NK-92 treated with Interleukin-12 subunit alpha and Interleukin-12 subunit beta, amount 100 ng/mL, for 24 hours (cell line): Measurements from ENCODE around the gene NDUFAF7.
"Not testable (repeated sequence)": the region's sequence is repeated elsewhere in the genome, so short reads cannot be mapped to it uniquely, and the experiment has no call there.

Experiments used
- DNase-seq: peaks from one replicate; lab custom pipeline; 2025; lab: John Stamatoyannopoulos, UW

The NDUFAF7 gene

DNA sequence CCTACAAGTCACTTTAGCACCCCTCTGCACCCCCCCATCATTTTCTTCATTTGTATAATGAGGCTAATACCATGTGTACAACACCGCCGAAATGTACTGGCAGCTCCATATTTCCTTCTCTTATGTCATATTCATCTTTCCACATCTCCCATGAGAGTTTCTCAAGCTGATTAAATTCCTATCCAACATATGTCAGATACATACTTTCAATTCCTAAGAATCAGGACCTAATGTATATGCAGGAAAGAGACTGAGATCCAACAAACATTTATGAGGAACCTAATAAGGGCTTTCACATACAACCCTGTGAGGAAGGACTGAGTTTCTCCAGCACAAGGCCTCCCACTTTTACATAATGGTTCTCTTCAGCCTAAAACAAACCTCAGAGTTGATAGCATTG, 51.3 kb downstream of the NDUFAF7 start:
- no peak for DNase-seq

- no peak for DNase-seq
Measured at GRCh38 chr2:37283207-37283606, 51.7 kb downstream of the NDUFAF7 start.

- DNase-seq, result no peak
Measured at GRCh38 chr2:37284381-37284780, 52.9 kb downstream of the NDUFAF7 start.

DNA sequence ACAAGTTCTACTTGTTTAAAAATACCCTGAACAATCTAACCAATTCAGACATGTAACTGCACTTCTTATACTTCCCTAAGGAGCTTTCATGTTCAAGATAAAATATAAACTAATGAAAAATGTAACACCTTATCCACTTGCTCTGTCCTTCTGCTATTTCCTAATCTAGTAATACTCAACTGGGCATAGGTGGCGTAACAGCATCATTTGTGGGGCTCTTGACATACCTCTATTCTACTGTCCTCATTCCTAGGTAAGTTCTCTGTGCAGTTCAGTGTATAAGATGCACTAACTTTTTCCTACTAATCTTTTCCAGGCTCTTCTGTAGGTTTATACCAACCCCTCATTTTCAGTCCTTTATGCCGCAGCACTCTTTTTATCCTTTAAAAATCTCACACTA, 56.5 kb downstream of the NDUFAF7 start:
- no peak for DNase-seq

- no peak for DNase-seq
Measured at GRCh38 chr2:37291680-37292079, 60.2 kb downstream of the NDUFAF7 start.

GRCh38 chr2:37294858-37295257, 63.4 kb downstream of the NDUFAF7 start:
- not testable (repeated sequence) for DNase-seq

DNA sequence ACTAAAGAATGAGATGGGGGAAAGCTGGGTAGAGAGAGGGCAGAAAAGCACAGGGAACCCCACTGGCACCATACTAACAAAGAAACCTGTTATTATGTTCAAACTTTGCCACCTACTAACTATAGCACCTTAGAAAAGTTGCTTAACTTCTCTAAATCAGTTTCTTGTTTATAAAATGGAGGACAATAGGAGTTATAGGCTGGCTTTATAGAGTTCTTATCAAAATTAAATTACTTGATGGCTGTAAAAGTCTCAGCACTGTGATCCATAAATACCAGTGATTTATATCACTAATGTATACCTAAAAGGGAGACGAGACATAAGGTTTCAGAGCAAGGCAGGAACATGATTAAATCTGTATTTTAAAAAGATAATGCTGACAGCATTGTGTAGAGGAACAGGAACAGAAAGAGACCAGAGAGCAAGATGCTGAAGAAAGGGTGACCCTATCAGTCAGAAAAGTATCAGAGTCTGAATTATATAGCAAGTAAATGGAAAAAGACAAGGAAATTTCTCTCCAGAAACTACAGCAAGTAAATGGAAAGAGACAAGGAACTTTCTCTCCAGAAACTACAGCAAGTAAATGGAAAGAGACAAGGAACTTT, 64.1 kb downstream of the NDUFAF7 start:
- DNase-seq, result no peak

- DNase-seq, result no peak
Measured at GRCh38 chr2:37297632-37298031, 66.2 kb downstream of the NDUFAF7 start.
